Esophagus muscularis mucosa (tissue), 4 donors: ENCODE results near the gene TMEM248. TPM values are rescaled to one million over a fixed set of nuclear protein-coding genes. Genes with fewer than 3 reads are reported as not detected.
"Not testable (repeated sequence)": the region's sequence is repeated elsewhere in the genome, so short reads cannot be mapped to it uniquely, and the experiment has no call there.

Experiments used
- DNase-seq: peaks from one replicate; pipeline ENCODE4 v3.0.0-alpha.2; 2017; ENCODE audit errors: extremely low spot score
- H3K27ac ChIP-seq, 4 donors: fragments of 200-600 bp; sonication (generic); replicated peaks in 1 of 4; 1 replicate in 3 of 4; 2 replicates in 1 of 4; pipeline ENCODE4 v1.5.1; 2016 to 2019; ENCODE audit warnings: mild to moderate bottlenecking in 1 of 4
- H3K27me3 ChIP-seq, 4 donors: fragments of 200-600 bp; sonication (generic); one replicate each; pipeline versions ENCODE4 v1.5.1 to v1.6.0; 2016 to 2019
- H3K36me3 ChIP-seq, 4 donors: fragments of 200-600 bp; sonication (generic); one replicate each; pipeline ENCODE4 v1.5.1; 2016 to 2019
- H3K4me1 ChIP-seq, 4 donors: fragments of 200-600 bp; sonication (generic); one replicate each; pipeline ENCODE4 v1.5.1; 2016 to 2019
- H3K4me3 ChIP-seq, 4 donors: fragments of 200-600 bp; sonication (generic); 1 replicate in 2 of 4; 2 replicates in 2 of 4; pipeline ENCODE4 v1.5.1; 2016 to 2019; ENCODE audit warnings: mild to moderate bottlenecking in 4 of 4, moderate library complexity in 1 of 4
- H3K9me3 ChIP-seq, 4 donors: fragments of 200-600 bp; sonication (generic); 1 replicate in 3 of 4; 2 replicates in 1 of 4; pipeline ENCODE4 v1.5.1; 2016 to 2019
- EP300 ChIP-seq: sonication (generic); formaldehyde crosslinking; IDR thresholded peaks from one replicate; pipeline ENCODE4 v1.6.1; 2017; ENCODE audit warnings: antibody characterized with exemption
- POLR2A ChIP-seq: fragments of 450-650 bp; IDR thresholded peaks from one replicate; pipeline ENCODE4 v1.6.1; 2017; ENCODE audit warnings: antibody characterized with exemption, moderate library complexity, mild to moderate bottlenecking, low read depth
- POLR2AphosphoS5 ChIP-seq, 2 donors: sonication (generic); formaldehyde crosslinking; IDR thresholded peaks; one replicate each; pipeline ENCODE4 v1.6.1; 2017; ENCODE audit warnings: antibody characterized with exemption in 2 of 2
- WGBS: methylation state at CpG from one replicate; pipeline ENCODE4 v1.1.5; 2018; 5-methylcytosine and 5-hydroxymethylcytosine counted together
- intact Hi-C: fragments of 100-400 bp; cut with DNase I; formaldehyde crosslinking; loops from one replicate; pipeline ENCODE4 v1.15.1; 2023
- total RNA-seq, 4 donors: library from RNA; depleted of rRNA; stranded (reverse); fragments of >200 nt; gene quantifications; one replicate each; pipeline versions ENCODE4 v1.1.0 to v1.2.1, GENCODE V29; 2016
- TF ChIP-seq, protein P1 (sequence below), 3 experiments: fragments of 200-600 bp in 2 of 3; fragments of 450-650 bp in 1 of 3; sonication (generic) in 2 of 3; IDR thresholded peaks; one replicate each; pipeline ENCODE4 v1.5.1; 2017 to 2019; ENCODE audit warnings: antibody characterized with exemption in 3 of 3, mild to moderate bottlenecking in 2 of 3, moderate library complexity in 1 of 3

TMEM248 gene, protein sequence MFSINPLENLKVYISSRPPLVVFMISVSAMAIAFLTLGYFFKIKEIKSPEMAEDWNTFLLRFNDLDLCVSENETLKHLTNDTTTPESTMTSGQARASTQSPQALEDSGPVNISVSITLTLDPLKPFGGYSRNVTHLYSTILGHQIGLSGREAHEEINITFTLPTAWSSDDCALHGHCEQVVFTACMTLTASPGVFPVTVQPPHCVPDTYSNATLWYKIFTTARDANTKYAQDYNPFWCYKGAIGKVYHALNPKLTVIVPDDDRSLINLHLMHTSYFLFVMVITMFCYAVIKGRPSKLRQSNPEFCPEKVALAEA
- 100 to 1,000 TPM in 2 of 4 donors, 10 to 100 TPM in 2; 87.6 to 113 (median 99.7) TPM for total RNA-seq

DNA sequence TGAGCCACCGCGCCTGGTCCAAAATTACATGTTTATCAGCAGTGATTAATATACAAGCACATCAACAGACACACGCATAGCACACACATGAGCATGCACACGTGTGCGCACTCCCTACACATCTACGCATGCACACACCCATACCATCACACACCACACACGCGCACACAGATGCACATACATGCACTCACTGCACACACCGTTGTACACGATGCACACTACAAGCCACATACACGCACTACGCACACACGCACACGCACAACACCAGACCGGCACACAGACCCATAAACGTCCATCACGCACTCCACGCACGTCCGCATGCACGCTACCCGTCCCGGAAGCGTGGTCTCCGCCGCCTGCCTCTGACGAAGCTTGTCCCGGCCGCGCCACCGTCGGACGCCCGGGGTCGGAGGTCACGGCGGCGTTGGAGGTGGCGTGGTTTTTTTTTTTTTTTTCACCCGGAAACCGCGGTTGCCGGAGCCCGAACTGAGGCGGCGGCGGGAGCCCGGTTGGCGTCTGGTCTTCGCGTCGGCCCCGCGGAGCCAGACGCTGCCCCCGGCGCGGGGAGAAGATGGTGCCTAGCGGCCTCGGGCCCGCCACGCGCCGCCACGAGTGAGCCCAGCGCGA is at the start of gene TMEM248:
Gene TMEM248 (plus strand): TSS at position 457 of the 627 bp plus-strand sequence. CDS start 20,641 bp downstream, outside the sequence.
- peak; percentile 96 for DNase-seq
- H3K27me3 ChIP-seq: no peaks in the 10 kb centered on the region
- H3K4me3 ChIP-seq: peak within 1 kb of the TSS; percentile 88 to 98 (median 96)
- H3K9me3 ChIP-seq: no peaks in the 10 kb centered on the region
- TF ChIP-seq POLR2A (peak; percentile 14), EP300 (no peak), POLR2AphosphoS5 (IDR thresholded peaks at IDR 0.05) (peak; percentile 83 to 93)
- TF ChIP-seq, protein P1, sequence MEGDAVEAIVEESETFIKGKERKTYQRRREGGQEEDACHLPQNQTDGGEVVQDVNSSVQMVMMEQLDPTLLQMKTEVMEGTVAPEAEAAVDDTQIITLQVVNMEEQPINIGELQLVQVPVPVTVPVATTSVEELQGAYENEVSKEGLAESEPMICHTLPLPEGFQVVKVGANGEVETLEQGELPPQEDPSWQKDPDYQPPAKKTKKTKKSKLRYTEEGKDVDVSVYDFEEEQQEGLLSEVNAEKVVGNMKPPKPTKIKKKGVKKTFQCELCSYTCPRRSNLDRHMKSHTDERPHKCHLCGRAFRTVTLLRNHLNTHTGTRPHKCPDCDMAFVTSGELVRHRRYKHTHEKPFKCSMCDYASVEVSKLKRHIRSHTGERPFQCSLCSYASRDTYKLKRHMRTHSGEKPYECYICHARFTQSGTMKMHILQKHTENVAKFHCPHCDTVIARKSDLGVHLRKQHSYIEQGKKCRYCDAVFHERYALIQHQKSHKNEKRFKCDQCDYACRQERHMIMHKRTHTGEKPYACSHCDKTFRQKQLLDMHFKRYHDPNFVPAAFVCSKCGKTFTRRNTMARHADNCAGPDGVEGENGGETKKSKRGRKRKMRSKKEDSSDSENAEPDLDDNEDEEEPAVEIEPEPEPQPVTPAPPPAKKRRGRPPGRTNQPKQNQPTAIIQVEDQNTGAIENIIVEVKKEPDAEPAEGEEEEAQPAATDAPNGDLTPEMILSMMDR (IDR thresholded peaks at IDR 0.05): no peak
- peaks cover 0 to 8% (median 7%) of the 10 kb centered on the region in 4 donors for H3K36me3 ChIP-seq
- 5% methylated on average over 15 of the region's 67 CpGs for WGBS
- H3K27ac ChIP-seq: peak within 1 kb of the TSS; percentile 76 to 90 (median 84)
- peaks cover 30 to 52% (median 45%) of the 10 kb centered on the region in 4 donors for H3K4me1 ChIP-seq
- intact Hi-C loops: loop anchor here (10.0 kb wide), 1 partner anchor 76 kb away; no protein-coding TSS in a partner anchor

DNA sequence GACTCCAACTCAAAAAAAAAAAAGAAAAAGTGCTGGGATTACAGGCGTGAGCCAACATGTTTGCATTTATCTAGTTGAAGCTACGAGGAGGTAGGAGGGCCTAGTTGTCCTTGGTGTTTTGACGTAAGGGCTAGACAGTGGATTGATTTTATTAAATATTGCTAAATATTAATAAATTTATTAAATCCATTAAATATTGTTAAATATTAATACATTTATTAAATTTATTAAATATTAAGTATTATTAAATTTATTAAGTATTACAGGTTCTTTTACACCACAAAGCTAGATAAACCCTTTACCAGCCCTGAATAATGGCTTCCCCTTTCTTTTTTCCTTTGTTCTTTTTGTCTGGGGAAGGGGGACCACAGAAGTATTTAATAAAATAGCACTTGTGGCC is 47.5 kb upstream of the TMEM248 start:
- no peak overlapping the region for H3K27ac ChIP-seq
- DNase-seq: no peak
- H3K27me3 ChIP-seq: no peaks in the 10 kb centered on the region
- TF ChIP-seq, protein P1 (IDR thresholded peaks at IDR 0.05): no peak
- TF ChIP-seq EP300 (no peak), POLR2AphosphoS5 (IDR thresholded peaks at IDR 0.05) (no peak), POLR2A (no peak)
- no peaks in the 10 kb centered on the region for H3K9me3 ChIP-seq
- H3K4me3 ChIP-seq: no peak overlapping the region
- intact Hi-C loops: no loop called here
- H3K36me3 ChIP-seq: peaks cover 0 to 22% (median 1%) of the 10 kb centered on the region in 4 donors
- WGBS: 98% methylated on average over 3 of the region's 3 CpGs
- H3K4me1 ChIP-seq: no peaks in the 10 kb centered on the region

DNA sequence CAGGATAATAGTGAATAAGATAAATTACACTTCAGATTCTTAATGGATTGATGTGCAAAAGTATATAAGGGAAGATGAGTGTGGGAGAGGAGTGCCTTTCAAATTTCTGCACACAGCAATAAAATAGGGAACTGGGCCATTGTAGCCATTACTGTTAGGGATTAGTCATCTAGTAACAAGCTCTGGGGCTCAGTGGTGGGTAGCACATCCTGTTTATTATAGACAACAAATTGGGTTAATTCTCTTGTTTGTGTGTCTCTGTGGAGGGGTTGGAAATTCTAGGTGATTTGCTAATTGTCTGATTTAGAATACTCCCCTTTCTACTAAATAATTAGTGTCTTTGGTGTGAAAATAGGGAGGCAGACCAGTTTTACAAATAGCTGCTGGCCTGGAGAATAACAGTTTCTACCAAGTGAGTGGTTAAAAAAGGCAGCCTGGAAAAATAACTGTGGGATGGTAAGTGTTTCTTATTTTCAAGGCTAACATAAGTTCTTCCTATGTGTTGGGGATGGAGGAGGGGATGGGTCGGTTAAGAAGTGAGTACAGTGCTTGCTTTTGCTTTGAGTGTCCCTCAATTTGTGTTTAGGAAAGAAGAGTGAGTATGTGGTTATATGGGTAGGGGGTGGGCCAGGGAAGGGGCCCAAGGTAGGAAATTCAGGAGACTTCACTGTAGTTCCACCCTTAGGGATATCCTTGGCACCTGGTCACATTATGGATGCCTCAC is 43.3 kb upstream of the TMEM248 start:
- 95% methylated on average over 1 of the region's 1 CpG for WGBS
- DNase-seq: no peak
- no peaks in the 10 kb centered on the region for H3K4me1 ChIP-seq
- H3K36me3 ChIP-seq: peaks cover 8 to 44% (median 9%) of the 10 kb centered on the region in 4 donors
- no peaks in the 10 kb centered on the region for H3K9me3 ChIP-seq
- intact Hi-C loops: no loop called here
- no peak overlapping the region for H3K4me3 ChIP-seq
- no peaks in the 10 kb centered on the region for H3K27me3 ChIP-seq
- TF ChIP-seq EP300: no peak
- no peak for TF ChIP-seq POLR2A
- no peak for TF ChIP-seq POLR2AphosphoS5 (IDR thresholded peaks at IDR 0.05)
- TF ChIP-seq, protein P1 (IDR thresholded peaks at IDR 0.05): no peak
- no peak overlapping the region for H3K27ac ChIP-seq

DNA sequence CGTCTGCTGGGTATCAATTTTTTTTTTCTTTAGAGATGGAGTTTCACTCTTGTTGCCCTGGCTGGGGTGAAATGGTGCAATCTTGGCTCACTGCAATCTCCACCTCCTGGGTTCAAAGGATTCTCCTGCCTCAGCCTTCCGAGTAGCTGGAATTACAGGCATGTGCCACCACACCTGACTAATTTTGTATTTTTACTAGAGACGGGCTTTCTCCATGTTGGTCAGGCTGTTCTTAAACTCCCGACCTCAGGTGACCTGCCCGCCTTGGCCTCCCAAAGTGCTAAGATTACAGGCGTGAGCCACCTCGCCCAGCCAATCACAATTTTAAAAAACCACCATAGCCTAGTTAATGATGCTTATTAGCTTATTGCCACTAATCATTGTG is 42.7 kb upstream of the TMEM248 start:
- H3K27me3 ChIP-seq, DNase-seq, intact Hi-C loops, H3K9me3 ChIP-seq, H3K4me1 ChIP-seq, H3K4me3 ChIP-seq, H3K27ac ChIP-seq: not testable (repeated sequence)
- peaks cover 8 to 44% (median 9%) of the 10 kb centered on the region in 4 donors for H3K36me3 ChIP-seq
- WGBS: 92% methylated on average over 7 of the region's 7 CpGs

DNA sequence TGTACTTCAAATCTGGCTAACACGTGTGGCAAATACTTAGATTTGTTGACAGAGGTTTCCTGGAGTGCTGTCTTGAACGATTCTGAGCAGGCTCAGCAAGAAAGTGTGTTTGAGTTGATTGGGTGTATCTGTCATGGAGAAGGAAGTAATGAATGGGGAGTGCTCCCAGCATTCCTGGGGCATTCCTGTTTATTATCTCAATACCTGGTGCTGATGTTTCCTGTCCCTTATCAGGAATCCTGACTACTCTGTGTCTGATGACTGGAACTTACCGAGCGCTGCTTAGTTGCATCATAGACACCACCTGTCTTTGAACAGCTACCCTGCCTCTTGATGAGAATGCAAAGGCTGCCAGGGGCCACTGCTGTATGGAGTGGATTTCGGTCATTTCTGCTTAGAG is 41.0 kb upstream of the TMEM248 start:
- DNase-seq: no peak
- no peak for TF ChIP-seq POLR2A
- TF ChIP-seq, protein P1 (IDR thresholded peaks at IDR 0.05): no peak
- no peak for TF ChIP-seq EP300
- no peak for TF ChIP-seq POLR2AphosphoS5 (IDR thresholded peaks at IDR 0.05)
- H3K4me3 ChIP-seq: no peak overlapping the region
- H3K27me3 ChIP-seq: no peaks in the 10 kb centered on the region
- H3K27ac ChIP-seq: no peak overlapping the region
- no peaks in the 10 kb centered on the region for H3K9me3 ChIP-seq
- WGBS: 49% methylated on average over 5 of the region's 5 CpGs
- H3K4me1 ChIP-seq: no peaks in the 10 kb centered on the region
- intact Hi-C loops: no loop called here
- H3K36me3 ChIP-seq: peaks cover 8 to 55% (median 11%) of the 10 kb centered on the region in 4 donors

DNA sequence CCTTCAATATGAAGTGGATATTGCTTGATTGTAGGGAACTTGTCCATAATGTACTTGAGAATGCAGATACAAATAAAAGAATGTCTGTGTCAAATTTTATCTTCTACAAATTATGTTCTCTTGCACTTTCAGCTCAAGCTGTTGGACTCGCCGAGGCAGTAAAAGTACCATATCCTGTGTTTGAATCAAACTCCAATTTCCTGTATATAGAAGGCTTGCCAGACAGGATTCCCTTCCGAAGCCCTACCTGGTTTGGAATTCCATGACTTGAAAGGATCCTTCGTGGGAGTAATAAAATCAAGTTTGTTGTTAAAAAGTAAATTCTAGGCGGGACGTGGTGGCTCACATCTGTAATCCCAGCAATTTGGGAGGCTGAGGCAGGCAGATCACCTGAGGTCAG is 40.4 kb upstream of the TMEM248 start:
- WGBS: 79% methylated on average over 6 of the region's 6 CpGs
- H3K27ac ChIP-seq, H3K9me3 ChIP-seq, H3K4me1 ChIP-seq, H3K27me3 ChIP-seq, H3K4me3 ChIP-seq, DNase-seq, intact Hi-C loops: not testable (repeated sequence)
- H3K36me3 ChIP-seq: peaks cover 8 to 60% (median 11%) of the 10 kb centered on the region in 4 donors
